Vagina (tissue), 2 donors: ENCODE measurements around the gene ST8SIA3.

Experiments used
- POLR2A ChIP-seq, 2 donors: fragments of 450-650 bp; IDR thresholded peaks; one replicate each; pipeline ENCODE4 v1.6.1; 2017; ENCODE audit warnings: antibody characterized with exemption in 2 of 2, mild to moderate bottlenecking in 2 of 2, moderate library complexity in 2 of 2
- POLR2AphosphoS5 ChIP-seq, 2 donors: sonication (generic); formaldehyde crosslinking; IDR thresholded peaks; one replicate each; pipeline ENCODE4 v1.9.0; 2017; ENCODE audit warnings: antibody characterized with exemption in 2 of 2, mild to moderate bottlenecking in 2 of 2, low read depth in 1 of 2; ENCODE audit not compliant: insufficient read depth in 1 of 2
- TF ChIP-seq, protein P1 (sequence below), 3 experiments: fragments of 450-650 bp in 2 of 3; fragments of 200-600 bp in 1 of 3; sonication (generic) in 1 of 3; IDR thresholded peaks; one replicate each; pipeline ENCODE4 v1.5.1; 2017 to 2019; ENCODE audit warnings: antibody characterized with exemption in 3 of 3, mild to moderate bottlenecking in 2 of 3, moderate library complexity in 2 of 3

DNA sequence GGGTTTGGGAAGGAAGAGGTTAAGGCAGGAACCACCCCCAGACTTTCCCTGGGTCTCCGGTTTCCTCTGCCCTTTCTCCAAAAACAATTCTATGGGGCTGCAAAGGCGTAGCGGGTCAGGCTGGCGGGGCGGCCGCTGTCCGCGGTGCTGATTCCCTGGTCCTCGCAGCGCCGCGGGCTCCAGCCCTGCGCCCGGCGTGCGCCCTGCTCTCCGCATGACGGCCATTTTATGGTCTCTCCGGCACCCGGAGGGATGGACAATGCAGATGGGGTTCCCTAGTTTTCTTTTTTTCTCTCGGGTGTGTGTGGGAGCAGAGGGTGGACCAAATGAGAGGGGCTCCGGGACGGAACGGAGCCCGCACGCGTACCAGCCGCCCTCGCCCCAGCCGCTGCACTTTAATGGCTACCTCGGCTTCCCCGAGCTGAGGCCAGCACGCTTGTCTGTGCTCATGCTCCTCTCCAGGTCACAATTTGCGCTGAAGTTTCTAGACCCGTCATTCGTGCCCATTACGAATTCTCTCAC lies 1.6 kb downstream of the ST8SIA3 start:
- TF ChIP-seq, protein P1, sequence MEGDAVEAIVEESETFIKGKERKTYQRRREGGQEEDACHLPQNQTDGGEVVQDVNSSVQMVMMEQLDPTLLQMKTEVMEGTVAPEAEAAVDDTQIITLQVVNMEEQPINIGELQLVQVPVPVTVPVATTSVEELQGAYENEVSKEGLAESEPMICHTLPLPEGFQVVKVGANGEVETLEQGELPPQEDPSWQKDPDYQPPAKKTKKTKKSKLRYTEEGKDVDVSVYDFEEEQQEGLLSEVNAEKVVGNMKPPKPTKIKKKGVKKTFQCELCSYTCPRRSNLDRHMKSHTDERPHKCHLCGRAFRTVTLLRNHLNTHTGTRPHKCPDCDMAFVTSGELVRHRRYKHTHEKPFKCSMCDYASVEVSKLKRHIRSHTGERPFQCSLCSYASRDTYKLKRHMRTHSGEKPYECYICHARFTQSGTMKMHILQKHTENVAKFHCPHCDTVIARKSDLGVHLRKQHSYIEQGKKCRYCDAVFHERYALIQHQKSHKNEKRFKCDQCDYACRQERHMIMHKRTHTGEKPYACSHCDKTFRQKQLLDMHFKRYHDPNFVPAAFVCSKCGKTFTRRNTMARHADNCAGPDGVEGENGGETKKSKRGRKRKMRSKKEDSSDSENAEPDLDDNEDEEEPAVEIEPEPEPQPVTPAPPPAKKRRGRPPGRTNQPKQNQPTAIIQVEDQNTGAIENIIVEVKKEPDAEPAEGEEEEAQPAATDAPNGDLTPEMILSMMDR (IDR thresholded peaks at IDR 0.05), result no peak
- TF ChIP-seq POLR2A (IDR thresholded peaks at IDR 0.05), result no peak
- no peak for TF ChIP-seq POLR2AphosphoS5 (IDR thresholded peaks at IDR 0.05; ENCODE audit: insufficient read depth in 1 of 2, low read depth in 1 of 2)
